GM19351 (cell line): ENCODE measurements around the gene ACKR4.
"Not testable (repeated sequence)": the region's sequence is repeated elsewhere in the genome, so short reads cannot be mapped to it uniquely, and the experiment has no call there.

ENCODE experiments used
- ATAC-seq: cut with Tn5 transposase; IDR thresholded peaks from one replicate; pipeline ENCODE4 v1.9.1; 2021; ENCODE audit warnings: mild to moderate bottlenecking, moderate library complexity; ENCODE audit not compliant: unreplicated experiment

The ACKR4 gene

GRCh38 chr3:132596816-132597433, at the start of gene ACKR4:
Gene ACKR4, plus strand, starts transcription at chr3:132597270. Its CDS starts 3,128 bp downstream, at chr3:132600398.
- no peak for ATAC-seq

- ATAC-seq = no peak
These were observed 47.9 kb upstream of the ACKR4 start for GRCh38 chr3:132549169-132549568.

GRCh38 chr3:132549890-132550578, 47.0 kb upstream of the ACKR4 start:
- ATAC-seq = peak; percentile 85

GRCh38 chr3:132550579-132551305, 46.3 kb upstream of the ACKR4 start:
- no peak for ATAC-seq

DNA sequence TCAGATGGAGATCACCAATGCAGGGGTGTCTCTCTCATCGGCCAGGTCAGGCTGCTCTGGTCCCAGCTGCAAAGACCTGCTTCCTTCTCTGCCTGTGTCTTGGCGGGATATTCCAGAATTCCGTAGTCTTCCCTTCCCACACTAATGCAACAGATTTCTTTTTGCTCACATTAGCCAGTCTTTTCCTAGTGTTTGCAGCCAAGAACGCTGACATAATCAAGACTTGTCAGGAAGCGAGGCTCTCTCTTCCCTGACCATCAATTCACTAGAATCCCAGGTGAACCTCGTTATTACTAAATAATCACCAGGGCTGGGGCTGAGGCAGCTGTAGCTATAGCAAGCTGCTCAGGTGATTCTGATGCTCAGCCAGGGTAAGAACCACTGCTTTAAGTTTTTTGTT, 43.2 kb upstream of the ACKR4 start:
- no peak for ATAC-seq

GRCh38 chr3:132554437-132554836, 42.6 kb upstream of the ACKR4 start:
- no peak for ATAC-seq

DNA sequence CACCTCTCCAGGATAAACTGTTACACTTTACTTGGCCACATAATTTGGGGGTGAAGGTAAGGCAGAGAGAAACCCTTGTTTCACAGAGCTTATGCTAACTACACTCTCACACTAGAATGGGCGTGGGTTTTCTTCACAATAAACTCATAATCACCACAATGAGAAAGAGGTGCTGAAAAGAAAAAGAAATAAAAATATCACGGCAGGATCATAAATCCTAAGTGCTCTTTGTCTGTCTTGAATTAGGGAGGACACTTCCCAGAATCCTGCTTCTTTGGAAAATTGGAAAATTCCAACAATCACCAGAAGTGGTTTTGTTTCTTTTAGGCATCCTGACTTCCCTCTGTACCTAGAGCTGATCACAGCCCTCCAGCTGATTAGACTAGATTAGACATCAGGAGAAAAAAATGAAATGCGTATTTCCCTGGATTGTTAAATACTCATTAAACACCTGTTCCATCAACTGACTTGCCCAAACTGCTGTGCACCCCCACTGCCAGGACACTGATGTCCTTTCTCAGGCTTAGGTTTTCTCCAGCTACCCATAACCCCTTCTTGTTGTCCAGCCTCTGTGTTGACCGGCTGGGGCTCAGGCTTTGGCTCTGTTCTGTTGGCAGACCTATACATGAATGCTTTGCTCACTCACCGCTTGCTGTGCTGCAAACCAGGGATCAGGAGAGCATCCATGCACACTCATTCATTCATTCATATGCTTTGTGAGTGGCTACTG, 41.6 kb upstream of the ACKR4 start:
- ATAC-seq = no peak

GRCh38 chr3:132556036-132556386, 41.1 kb upstream of the ACKR4 start:
- not testable (repeated sequence) for ATAC-seq

DNA sequence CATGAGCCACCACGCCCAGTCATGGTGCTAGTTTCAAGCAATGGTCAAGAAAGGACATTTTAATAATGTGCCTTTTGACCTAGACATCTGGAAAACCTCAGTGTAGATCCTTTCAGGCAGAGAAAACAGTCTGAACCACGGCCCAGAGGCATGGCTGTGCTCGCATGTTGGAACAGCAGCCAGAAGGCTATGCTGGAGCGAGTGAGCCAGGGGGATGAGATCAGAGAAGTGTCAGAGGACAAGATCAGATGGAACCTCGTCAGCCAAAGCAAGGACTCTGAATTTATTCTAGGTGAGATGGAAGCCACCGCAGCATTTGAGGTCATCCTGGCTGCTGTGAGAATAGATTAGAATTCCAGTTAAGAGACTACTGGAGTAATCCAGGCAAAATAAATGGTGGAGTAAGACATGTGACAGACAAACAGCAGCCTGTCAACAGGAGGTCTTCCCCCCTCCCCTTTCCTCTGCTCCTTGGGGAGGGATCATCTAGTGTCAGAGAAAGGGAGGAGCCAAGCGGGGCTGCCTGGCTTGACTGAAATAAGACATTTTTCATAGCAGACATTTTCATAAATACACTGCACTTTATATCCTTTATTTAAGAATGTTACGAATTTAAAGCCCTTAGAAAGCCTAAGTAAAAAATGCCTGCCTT, 40.4 kb upstream of the ACKR4 start:
- no peak for ATAC-seq

DNA sequence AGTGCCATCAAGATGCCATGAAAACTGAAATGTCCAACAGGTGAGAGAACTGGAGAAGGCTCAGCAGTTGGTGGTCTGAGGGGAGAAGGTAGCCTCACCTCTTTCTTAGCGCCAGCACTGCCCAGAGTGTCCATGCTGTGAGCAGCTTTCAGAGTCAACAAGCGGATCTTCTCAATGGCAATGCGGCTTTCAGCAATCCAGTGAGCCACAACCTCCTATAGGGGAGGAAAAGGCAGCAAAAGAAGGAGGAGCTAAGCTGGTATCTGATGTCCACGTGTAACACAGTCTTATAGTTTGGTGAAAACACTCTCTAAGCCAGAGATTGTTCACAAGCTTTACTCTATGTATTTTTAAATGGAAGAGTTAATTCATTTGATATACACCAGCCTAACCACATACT, 36.1 kb upstream of the ACKR4 start:
- no peak for ATAC-seq

DNA sequence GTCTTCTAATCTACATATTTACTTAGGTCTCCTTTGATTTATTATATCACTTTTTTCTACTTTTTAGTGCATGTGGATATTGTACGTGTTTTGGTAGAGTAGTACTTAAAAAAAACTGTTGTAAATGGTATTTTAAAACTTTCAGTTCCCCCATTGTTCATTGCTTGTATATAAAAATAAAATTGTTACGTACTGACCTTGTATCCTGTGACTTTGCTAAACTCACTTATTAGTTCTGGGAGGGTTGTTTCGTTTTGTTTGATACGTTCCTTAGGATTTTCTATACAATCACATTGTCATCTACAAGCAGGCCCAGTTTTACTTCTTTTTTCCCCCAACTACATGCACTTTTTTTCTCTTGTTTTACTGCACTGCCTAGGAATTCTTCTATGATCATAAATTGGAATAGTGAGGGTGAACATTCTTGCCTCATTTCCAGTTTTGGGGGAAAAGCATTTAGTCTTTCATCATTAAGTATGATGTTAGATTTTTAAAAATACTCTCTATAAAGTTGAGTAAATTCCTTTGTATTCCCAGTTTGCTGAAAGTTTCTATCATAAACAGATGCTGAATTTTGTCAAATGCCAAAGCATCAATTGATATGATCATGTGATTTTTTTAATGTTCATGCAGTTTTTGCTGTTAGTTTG, 33.5 kb upstream of the ACKR4 start:
- ATAC-seq = no peak

GRCh38 chr3:132564070-132564465, 33.0 kb upstream of the ACKR4 start:
- no peak for ATAC-seq

- no peak for ATAC-seq
These were observed 28.6 kb upstream of the ACKR4 start for GRCh38 chr3:132568422-132568821.

DNA sequence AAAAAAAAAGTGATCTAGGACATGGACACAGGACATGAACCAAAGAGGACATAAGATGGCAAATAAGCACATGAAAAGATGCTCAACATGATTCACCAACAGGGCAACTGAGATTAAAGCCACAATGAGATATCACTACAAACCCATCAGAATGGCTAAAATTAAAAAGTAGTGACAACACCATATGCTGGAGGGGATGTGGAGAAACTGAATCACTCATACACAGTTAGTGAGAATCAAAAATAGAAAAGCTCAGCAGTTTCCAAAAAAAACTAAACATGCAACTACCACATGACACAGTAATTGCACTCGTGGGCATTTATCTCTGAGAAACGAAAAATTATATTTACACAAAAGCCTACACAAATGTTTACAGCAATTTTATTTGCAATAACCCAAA, 27.9 kb upstream of the ACKR4 start:
- no peak for ATAC-seq

GRCh38 chr3:132569580-132569979, 27.5 kb upstream of the ACKR4 start:
- ATAC-seq = no peak

GRCh38 chr3:132570016-132570415, 27.1 kb upstream of the ACKR4 start:
- ATAC-seq = no peak

DNA sequence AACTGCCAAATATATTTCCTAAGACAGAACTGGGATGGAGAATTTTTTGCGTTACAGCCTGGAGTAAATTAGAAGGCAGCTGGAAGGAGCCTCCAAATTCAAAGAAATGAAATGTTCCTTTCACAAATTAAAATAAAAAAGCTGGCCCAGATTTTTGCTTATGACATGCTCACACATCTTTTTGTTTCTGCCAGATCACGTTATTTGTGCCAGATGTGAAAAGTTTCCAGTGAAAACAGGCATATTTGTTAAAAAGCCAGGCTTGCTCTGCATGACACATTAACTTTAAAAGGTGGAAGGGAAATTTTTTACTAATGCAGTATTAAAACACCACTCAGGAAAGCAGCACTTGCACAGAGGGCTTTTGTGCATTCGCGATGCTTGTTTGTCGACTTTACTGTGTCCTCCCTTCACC, 23.3 kb upstream of the ACKR4 start:
- no peak for ATAC-seq

DNA sequence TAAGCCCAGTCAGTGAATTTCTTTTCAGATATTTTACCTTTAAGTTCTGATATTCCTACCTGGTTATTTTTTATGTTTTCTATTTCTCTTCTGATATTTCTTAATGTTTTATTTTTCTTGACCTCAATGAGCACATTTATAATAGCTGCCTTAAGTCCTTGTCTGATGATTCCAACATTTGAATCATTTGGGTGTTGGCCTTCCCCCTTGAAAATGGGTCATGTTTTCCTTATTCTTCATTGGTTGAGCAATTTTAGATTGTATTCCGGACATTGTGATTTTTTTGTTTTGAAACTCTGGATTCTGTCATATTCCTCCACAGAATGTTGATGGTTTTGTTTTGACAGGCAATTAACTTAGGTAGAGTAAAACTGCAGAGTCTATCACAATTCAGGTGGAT, 9.7 kb upstream of the ACKR4 start:
- no peak for ATAC-seq

GRCh38 chr3:132592216-132592615, 4.9 kb upstream of the ACKR4 start:
- no peak for ATAC-seq

DNA sequence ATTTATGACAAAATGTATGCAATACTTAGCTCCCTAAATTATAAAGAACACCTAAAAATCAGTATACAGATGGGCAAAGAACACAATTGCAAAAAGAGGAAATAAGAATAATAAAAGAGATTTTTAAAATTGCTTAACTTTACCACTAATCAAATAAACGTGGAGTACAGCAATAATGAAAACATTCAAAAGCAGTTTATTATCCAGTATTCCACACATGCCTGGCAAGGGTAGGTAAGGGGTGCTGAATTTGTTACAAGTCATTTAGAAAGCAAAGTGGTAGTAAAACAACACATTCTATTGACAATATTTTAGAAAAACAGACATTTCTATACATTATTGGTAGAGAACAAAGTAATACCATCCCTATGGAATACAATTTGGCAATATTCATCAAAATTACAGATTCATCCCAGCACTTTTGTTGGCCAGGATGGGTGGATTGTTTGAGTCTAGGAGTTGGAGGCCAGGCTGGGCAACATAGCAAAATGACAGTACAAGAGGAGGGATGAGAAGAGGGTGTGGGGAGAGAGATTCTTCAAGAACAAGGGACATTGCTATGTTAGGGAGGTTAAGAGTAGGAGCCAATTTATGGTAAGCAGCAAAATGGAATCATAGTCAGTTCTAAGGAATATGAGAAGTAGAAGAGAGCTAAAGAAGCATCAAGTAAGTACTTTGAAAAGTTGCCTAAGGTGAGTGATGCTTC, 3.7 kb upstream of the ACKR4 start:
- no peak for ATAC-seq
